CD14-positive monocyte (primary cell): ENCODE measurements around the gene ENGASE. TPM values are rescaled to one million over a fixed set of nuclear protein-coding genes. Genes with fewer than 3 reads are reported as not detected.

Experiments
- DNase-seq, 3 donors: peaks; one replicate each; pipeline ENCODE4 v3.0.0-alpha.2; 2011 to 2022
- H2AFZ ChIP-seq: 2 replicates; pipeline ENCODE4 v1.6.0; 2012; ENCODE audit warnings: mild to moderate bottlenecking, low read depth, low read length, inconsistent platforms; ENCODE audit not compliant: insufficient read depth, poor library complexity, severe bottlenecking
- H3K27ac ChIP-seq, 2 donors: 1 replicate in 1 of 2; 2 replicates in 1 of 2; pipeline ENCODE4 v1.5.1; 2012 to 2013; ENCODE audit warnings: low read length in 2 of 2, control low read depth in 1 of 2, inconsistent platforms in 1 of 2, low read depth in 1 of 2, mild to moderate bottlenecking in 1 of 2
- H3K27me3 ChIP-seq, 2 donors: one replicate each; pipeline versions ENCODE4 v1.6.0 to v1.6.1; 2011 to 2013; ENCODE audit warnings: low read length in 2 of 2; ENCODE audit not compliant: control insufficient read depth in 2 of 2, insufficient read depth in 2 of 2
- H3K36me3 ChIP-seq, 2 donors: replicated peaks in 1 of 2; 1 replicate in 1 of 2; 2 replicates in 1 of 2; pipeline versions ENCODE4 v1.5.1 to v1.6.1; 2012 to 2013; ENCODE audit warnings: low read length in 2 of 2, control low read depth in 1 of 2, inconsistent platforms in 1 of 2, mild to moderate bottlenecking in 1 of 2; ENCODE audit not compliant: insufficient read depth in 2 of 2, control insufficient read depth in 1 of 2
- H3K4me1 ChIP-seq, 2 donors: 1 replicate in 1 of 2; 2 replicates in 1 of 2; pipeline versions ENCODE4 v1.5.1 to v1.6.1; 2012 to 2013; ENCODE audit warnings: low read length in 2 of 2, control low read depth in 1 of 2, inconsistent platforms in 1 of 2, mild to moderate bottlenecking in 1 of 2, moderate library complexity in 1 of 2; ENCODE audit not compliant: insufficient read depth in 2 of 2, control insufficient read depth in 1 of 2
- H3K4me2 ChIP-seq: replicated peaks from 2 replicates; pipeline ENCODE3; 2012; ENCODE audit warnings: low read length, moderate library complexity, mild to moderate bottlenecking; ENCODE audit not compliant: poor library complexity, severe bottlenecking; ENCODE audit errors: extremely low read depth
- H3K4me3 ChIP-seq, 3 experiments: fragments of 200-600 bp in 1 of 3; sonication (generic) in 1 of 3; replicated peaks in 1 of 3; 1 replicate in 2 of 3; 2 replicates in 1 of 3; pipeline ENCODE4 v1.5.1; 2011 to 2013; ENCODE audit warnings: low read length in 3 of 3, mild to moderate bottlenecking in 3 of 3, control low read depth in 2 of 3, low read depth in 2 of 3, inconsistent platforms in 1 of 3, moderate library complexity in 1 of 3
- H3K79me2 ChIP-seq: 2 replicates; pipeline ENCODE4 v1.6.0; 2012; ENCODE audit warnings: mild to moderate bottlenecking, control low read depth, inconsistent platforms, low read length, moderate library complexity; ENCODE audit not compliant: insufficient read depth
- H3K9ac ChIP-seq: 2 replicates; pipeline ENCODE4 v1.6.0; 2017; ENCODE audit warnings: low read length, mild to moderate bottlenecking; ENCODE audit not compliant: insufficient read depth, poor library complexity, severe bottlenecking
- H3K9me3 ChIP-seq, 2 donors: replicated peaks in 1 of 2; 1 replicate in 1 of 2; 2 replicates in 1 of 2; pipeline versions ENCODE4 v1.5.1 to v1.6.1; 2012 to 2013; ENCODE audit warnings: low read length in 2 of 2, control low read depth in 1 of 2; ENCODE audit not compliant: control insufficient read depth in 1 of 2, insufficient read depth in 1 of 2
- H4K20me1 ChIP-seq: 2 replicates; pipeline ENCODE4 v1.6.0; 2012; ENCODE audit warnings: mild to moderate bottlenecking, low read length, control low read depth, moderate library complexity; ENCODE audit not compliant: insufficient read depth
- H3K27ac Mint-ChIP-seq, 7 donors: one replicate each; pipeline ENCODE4 v1.8.0; 2020; ENCODE audit warnings: mild to moderate bottlenecking in 7 of 7, mixed read lengths in 7 of 7, moderate library complexity in 6 of 7, inconsistent platforms in 2 of 7
- H3K27me3 Mint-ChIP-seq, 3 donors: one replicate each; pipeline ENCODE4 v1.8.0; 2021 to 2022; ENCODE audit warnings: low read depth in 3 of 3, mild to moderate bottlenecking in 3 of 3, mixed read lengths in 3 of 3, moderate library complexity in 3 of 3, inconsistent platforms in 1 of 3
- H3K36me3 Mint-ChIP-seq, 2 donors: one replicate each; pipeline ENCODE4 v1.8.0; 2020; ENCODE audit warnings: mixed read lengths in 2 of 2, inconsistent platforms in 1 of 2, mild to moderate bottlenecking in 1 of 2
- H3K4me1 Mint-ChIP-seq: one replicate; pipeline ENCODE4 v1.8.0; 2020; ENCODE audit warnings: mild to moderate bottlenecking, mixed read lengths
- H3K4me3 Mint-ChIP-seq, 2 donors: one replicate each; pipeline ENCODE4 v1.8.0; 2020; ENCODE audit warnings: mild to moderate bottlenecking in 2 of 2, mixed read lengths in 2 of 2, moderate library complexity in 1 of 2
- H3K9me3 Mint-ChIP-seq, 7 donors: one replicate each; pipeline ENCODE4 v1.8.0; 2020 to 2022; ENCODE audit warnings: mixed read lengths in 7 of 7, mild to moderate bottlenecking in 6 of 7, moderate library complexity in 6 of 7, inconsistent platforms in 2 of 7
- CTCF ChIP-seq: fragments of 200-600 bp; IDR thresholded peaks from one replicate; pipeline ENCODE4 v1.8.0; 2022; ENCODE audit warnings: antibody characterized with exemption, mild to moderate bottlenecking
- WGBS: methylation state at CpG from one replicate; pipeline ENCODE4 v1.1.5; 2013; ENCODE audit warnings: missing lambda C conversion rate; ENCODE audit not compliant: insufficient coverage; 5-methylcytosine and 5-hydroxymethylcytosine counted together
- intact Hi-C, 2 donors: fragments of 100-400 bp; cut with micrococcal nuclease; formaldehyde crosslinking; loops; one replicate each; pipeline versions ENCODE4 v1.15.0 to v1.15.1; 2023
- polyA plus RNA-seq, 3 donors: library from polyadenylated mRNA; depleted of rRNA in 1 of 3; unstranded in 2 of 3; stranded (reverse) in 1 of 3; fragments of 300-500 nt in 2 of 3; fragments of >200 nt in 1 of 3; fragmentation: Illumina TruSeq in 2 of 3; gene quantifications; 1 replicate in 2 of 3; 2 replicates in 1 of 3; pipeline ENCODE4 v1.2.3, GENCODE V29; 2012 to 2021

The ENGASE gene
- polyA plus RNA-seq, 3 donors: 2.6 to 150 (median 3.0) TPM

GRCh38 chr17:79039886-79040285, 34.7 kb upstream of the ENGASE start:
- Histone ChIP-seq H3K27ac (no peak overlapping the region), H3K9ac (no peak overlapping the region), H3K9me3 (no peaks in the 10 kb centered on the region), H3K4me1 (peaks cover 14 to 16% of the 10 kb centered on the region in 2 donors), H3K36me3 (no peaks in the 10 kb centered on the region), H3K79me2 (no peaks in the 10 kb centered on the region), H4K20me1 (no peaks in the 10 kb centered on the region), H3K27me3 (peaks cover 0 to 5% of the 10 kb centered on the region in 2 donors), H3K4me2 (no peak overlapping the region), H2AFZ (no peak overlapping the region), H3K4me3 (no peak overlapping the region)
- no peak for TF ChIP-seq CTCF
- peaks cover 17 to 44% (median 34%) of the 10 kb centered on the region in 3 donors for H3K27me3 Mint-ChIP-seq
- DNase-seq: no peak
- peaks cover 22% of the 10 kb centered on the region for H3K4me1 Mint-ChIP-seq
- intact Hi-C loops: no loop called here
- no peaks in the 10 kb centered on the region for H3K36me3 Mint-ChIP-seq
- H3K9me3 Mint-ChIP-seq: peaks cover 0 to 7% (median 0%) of the 10 kb centered on the region in 7 donors
- 95% methylated on average over 3 of the region's 6 CpGs for WGBS
- H3K4me3 Mint-ChIP-seq: peak overlapping the region in 1 of 2 donors; percentile 35
- H3K27ac Mint-ChIP-seq: peak overlapping the region in 1 of 7 donors; percentile 40

DNA sequence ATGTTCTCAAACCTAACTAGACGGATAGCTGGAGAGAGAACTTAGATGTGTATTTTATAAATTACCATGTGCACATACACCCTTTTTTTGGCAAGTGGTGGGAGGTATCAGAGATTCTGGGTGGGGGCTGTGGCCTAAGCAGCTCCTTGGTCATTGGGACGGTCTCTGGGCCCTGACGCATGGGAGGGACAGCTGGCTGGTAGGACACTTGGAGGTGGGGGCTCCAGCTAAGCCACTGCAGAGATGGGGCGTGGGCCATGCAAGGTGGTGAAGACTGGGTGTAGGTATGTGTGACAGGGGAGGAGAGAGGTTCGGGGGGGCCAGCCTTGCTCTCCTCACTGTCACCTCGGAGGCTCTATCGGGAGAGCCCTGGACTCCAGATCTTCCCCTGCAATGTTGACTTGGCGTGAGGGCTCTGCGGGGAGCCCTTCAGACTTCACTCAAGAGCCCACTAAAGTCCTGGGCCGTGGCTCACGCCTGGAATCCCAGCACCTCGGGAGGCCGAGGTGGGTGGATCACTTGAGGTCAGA, 33.5 kb upstream of the ENGASE start:
- Mint-ChIP-seq H3K27ac (peak overlapping the region in 1 of 7 donors; percentile 3), H3K36me3 (no peaks in the 10 kb centered on the region), H3K4me1 (peaks cover 16% of the 10 kb centered on the region), H3K9me3 (peaks cover 0 to 7% (median 0%) of the 10 kb centered on the region in 7 donors), H3K4me3 (no peak overlapping the region), H3K27me3 (peaks cover 12 to 44% (median 33%) of the 10 kb centered on the region in 3 donors)
- intact Hi-C loops: no loop called here
- H3K27me3 ChIP-seq: peaks cover 0 to 6% of the 10 kb centered on the region in 2 donors
- TF ChIP-seq CTCF: no peak
- H3K4me1 ChIP-seq: peaks cover 10% of the 10 kb centered on the region in 2 donors
- H3K27ac ChIP-seq: no peak overlapping the region
- DNase-seq: no peak
- 100% methylated on average over 6 of the region's 13 CpGs for WGBS
- H3K9me3 ChIP-seq: no peaks in the 10 kb centered on the region
- H3K4me2 ChIP-seq: no peak overlapping the region
- H3K4me3 ChIP-seq: no peak overlapping the region
- H3K9ac ChIP-seq: no peak overlapping the region
- no peaks in the 10 kb centered on the region for H3K79me2 ChIP-seq
- no peaks in the 10 kb centered on the region for H4K20me1 ChIP-seq
- no peaks in the 10 kb centered on the region for H3K36me3 ChIP-seq
- no peak overlapping the region for H2AFZ ChIP-seq
